ENCODE data around the gene SEC11C. TPM values are rescaled to one million over a fixed set of nuclear protein-coding genes. Genes with fewer than 3 reads are reported as not detected.

The SEC11C gene
- total and polyA plus RNA-seq, 2 of the 8 experiments (the other 6 are each of a cell fraction or from before 2014, with no cell fraction given) = 27.1 to 59.3 TPM

DNA sequence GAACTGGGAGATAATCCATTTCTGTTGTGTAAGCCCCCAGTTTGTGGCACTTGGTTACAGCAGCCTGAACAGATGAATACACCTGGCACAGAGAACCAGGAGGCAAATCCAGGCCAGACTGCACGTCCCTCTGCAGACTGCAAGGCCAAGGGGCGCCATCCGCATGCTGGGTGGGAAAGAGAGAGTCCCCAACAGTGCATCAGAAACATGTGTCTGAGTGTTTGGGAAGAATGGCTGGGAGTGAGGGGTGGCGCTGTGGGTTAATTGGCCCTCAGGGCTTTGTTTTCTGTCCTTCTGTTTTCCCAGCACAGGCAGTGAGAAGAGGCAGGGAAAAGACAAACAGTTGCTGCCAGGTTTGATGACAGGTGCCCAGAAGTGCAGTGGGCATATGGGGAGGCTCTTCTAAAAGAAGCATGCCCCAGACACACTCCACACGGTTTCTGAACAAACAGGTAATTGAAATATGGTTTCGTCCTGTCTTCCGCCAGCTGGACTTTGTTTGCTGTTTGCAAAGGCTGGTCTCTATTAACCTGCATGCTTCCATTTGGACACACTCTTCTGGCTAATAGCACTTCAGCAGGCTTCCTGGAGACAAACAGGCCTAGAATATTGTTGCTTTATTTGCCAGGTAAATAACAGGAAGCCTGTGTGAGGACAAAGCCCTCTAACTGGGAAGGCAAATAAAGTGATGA is 43.4 kb upstream of the SEC11C start (continued):
- TF ChIP-seq, protein P1, sequence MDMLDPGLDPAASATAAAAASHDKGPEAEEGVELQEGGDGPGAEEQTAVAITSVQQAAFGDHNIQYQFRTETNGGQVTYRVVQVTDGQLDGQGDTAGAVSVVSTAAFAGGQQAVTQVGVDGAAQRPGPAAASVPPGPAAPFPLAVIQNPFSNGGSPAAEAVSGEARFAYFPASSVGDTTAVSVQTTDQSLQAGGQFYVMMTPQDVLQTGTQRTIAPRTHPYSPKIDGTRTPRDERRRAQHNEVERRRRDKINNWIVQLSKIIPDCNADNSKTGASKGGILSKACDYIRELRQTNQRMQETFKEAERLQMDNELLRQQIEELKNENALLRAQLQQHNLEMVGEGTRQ (IDR thresholded peaks at IDR 0.05; ENCODE audit: low read length) = no peak
- no peak for TF ChIP-seq SIRT6 (IDR thresholded peaks at IDR 0.05; ENCODE audit: low read length)
- no peak for TF ChIP-seq EP300 (IDR thresholded peaks at IDR 0.05; ENCODE audit: borderline replicate concordance in 1 of 2, low read depth in 2 of 2, low read length in 2 of 2)
- TF ChIP-seq BCL11A (IDR thresholded peaks at IDR 0.05; ENCODE audit: low read depth in 2 of 2, low read length in 2 of 2) = no peak
- no peak for TF ChIP-seq HDAC6 (IDR thresholded peaks at IDR 0.05; ENCODE audit: low read depth, low read length)
- no peak for TF ChIP-seq KDM5A (IDR thresholded peaks at IDR 0.05; ENCODE audit: low read length)
- no peak for TF ChIP-seq TAF7 (optimal IDR thresholded peaks at IDR 0.05; ENCODE audit: borderline replicate concordance, low read depth, low read length)
- peak; percentile 43; the same call in 1 of the 2 replicates for TF ChIP-seq POU5F1 (IDR thresholded peaks at IDR 0.05; ENCODE audit: low read depth, low read length)
- no peak for TF ChIP-seq EGR1 (IDR thresholded peaks at IDR 0.05; ENCODE audit: borderline replicate concordance, low read depth, low read length)
- TF ChIP-seq EZH2 (IDR thresholded peaks at IDR 0.05; ENCODE audit: low read depth, low read length, severe bottlenecking) = no peak
- no peak for TF ChIP-seq POLR2A (IDR thresholded peaks at IDR 0.05; ENCODE audit: control extremely low read depth in 1 of 2, low read depth in 2 of 2, low read length in 2 of 2)
